Gastrocnemius medialis (tissue), 4 donors: ENCODE measurements around the gene PLXNA2.

Source experiments
- CTCF ChIP-seq, 5 experiments: fragments of 450-650 bp in 3 of 5; fragments of 200-600 bp in 2 of 5; sonication (generic) in 2 of 5; IDR thresholded peaks in 4 of 5; conservative IDR thresholded peaks in 1 of 5; 1 replicate in 4 of 5; 2 replicates in 1 of 5; pipeline ENCODE4 v1.5.1; 2016 to 2019; ENCODE audit warnings: antibody characterized with exemption in 5 of 5, mild to moderate bottlenecking in 3 of 5, moderate library complexity in 3 of 5
- POLR2A ChIP-seq, 2 donors: fragments of 450-650 bp; IDR thresholded peaks; one replicate each; pipeline ENCODE4 v1.6.1; 2017; ENCODE audit warnings: antibody characterized with exemption in 2 of 2, mild to moderate bottlenecking in 2 of 2, moderate library complexity in 2 of 2

- TF ChIP-seq CTCF (IDR thresholded peaks at IDR 0.05 in 4 of 5, conservative IDR thresholded peaks at IDR 0.05 in 1 of 5) (no peak), POLR2A (IDR thresholded peaks at IDR 0.05) (no peak)
Observed at GRCh38 chr1:208127284-208127683, 116.9 kb downstream of the PLXNA2 start.
